HG03159 (cell line): Measurements from ENCODE around the gene PSTK.

ENCODE experiments used
- ATAC-seq: cut with Tn5 transposase; IDR thresholded peaks from one replicate; pipeline ENCODE4 v1.9.1; 2021; ENCODE audit warnings: mild to moderate bottlenecking, moderate library complexity; ENCODE audit not compliant: unreplicated experiment

PSTK gene

DNA sequence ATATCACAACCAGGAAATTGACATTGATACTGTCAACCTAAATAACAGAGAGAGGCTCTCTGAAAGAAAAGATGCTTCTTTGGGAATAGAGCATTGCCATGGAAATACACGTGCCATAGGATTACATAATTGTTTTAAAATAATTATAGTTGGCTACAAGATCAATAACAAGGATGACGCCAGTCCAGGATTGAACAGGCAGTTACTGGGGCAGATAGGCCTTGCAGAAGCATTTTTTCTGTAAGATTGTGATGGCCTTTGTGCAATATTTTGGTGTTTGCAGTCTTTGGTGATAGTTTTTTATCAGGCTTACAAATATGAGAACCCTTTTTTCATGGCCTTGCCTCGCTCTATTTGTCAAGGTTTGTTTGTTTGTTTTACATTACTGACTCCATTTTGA lies 39.1 kb downstream of the PSTK start:
- no peak for ATAC-seq

DNA sequence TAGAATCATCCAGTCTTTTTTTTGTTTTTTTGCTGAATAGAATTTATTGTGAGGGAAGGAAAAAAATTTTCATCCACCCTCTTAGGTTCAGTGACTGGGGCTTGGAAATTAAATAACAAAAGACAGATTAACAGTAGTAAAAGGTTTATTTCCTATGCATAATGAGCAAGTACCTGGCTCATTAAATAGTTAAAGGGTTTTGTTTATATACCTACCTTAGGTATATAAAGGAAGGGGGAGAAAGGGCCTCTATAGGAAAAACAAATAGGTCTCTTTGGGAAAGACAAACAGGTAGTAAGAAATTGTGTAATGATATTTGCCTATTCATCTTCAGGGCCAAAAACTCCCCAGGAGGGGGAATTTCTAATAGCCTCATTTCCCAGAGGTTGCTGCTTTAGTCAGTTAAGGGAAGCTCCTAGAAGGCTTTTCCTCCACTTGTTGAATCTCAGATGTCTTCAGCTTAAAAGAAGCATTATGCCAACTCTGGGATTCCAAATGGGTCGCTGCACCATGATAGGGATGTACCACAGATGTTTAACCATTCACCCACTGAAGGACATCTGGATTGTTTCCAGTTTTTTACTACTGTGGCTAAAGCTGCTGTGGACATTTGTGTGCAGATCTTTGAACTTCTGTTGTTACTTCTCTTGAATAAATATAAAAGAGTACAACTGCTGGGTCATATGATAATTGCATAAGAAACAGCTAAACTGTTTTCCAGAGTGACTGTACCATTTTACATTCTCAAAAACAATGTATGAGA lies 39.9 kb downstream of the PSTK start:
- no peak for ATAC-seq

DNA sequence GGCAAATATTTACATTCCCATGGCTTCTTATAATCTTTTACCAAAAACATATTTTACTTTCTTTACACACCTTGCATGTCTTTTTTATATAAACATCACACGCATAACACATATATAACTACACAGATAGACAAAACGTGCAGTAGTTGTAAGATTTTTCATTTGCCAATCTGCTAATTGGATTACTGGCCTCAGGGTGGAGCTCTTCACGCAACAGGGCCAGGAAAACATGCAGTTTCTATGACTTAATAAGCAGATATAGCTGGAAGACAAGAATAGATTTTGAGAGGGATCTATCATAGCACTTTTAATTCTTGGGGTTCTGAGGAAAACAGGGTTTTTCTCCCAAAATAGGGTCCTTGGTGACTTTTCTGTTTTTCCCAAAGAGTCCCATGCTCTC lies 41.3 kb downstream of the PSTK start:
- ATAC-seq, result no peak

DNA sequence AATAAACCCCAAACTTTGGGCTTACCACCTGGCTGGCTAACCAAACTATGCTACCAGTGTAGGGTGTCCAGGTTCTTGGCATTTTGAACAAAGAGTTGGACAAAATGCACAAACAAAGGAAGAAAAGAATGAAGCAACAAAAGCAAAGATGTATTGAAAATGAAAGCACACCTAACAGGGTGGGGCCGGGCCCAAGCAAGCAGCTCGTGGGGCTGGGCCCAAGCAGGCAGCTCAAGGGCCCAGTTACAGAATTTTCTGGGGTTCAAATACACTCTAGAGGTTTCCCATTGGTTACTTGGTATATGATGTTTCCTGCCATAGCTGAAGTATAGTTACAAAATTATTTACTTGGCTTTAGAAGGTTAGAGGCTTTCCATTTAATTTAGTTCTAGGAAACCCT lies 44.3 kb downstream of the PSTK start:
- no peak for ATAC-seq

DNA sequence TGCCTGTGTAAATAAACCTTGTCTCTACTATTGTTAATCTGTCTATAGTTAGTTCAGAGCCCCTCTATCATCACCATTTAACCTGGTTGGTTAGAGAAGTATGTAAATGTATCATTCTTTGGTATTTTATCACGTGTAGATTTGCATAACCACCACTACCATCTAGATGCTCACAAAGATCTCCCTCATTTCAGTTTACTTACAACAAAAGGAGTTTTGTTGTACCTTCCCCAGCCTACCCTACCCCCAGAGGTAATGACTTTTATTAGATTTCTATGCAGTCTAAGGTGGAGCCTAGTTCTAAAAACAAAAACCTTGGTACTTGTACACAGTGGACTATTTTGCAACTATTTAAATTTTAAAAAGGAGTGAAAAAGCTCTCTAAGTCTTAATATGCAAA lies 46.1 kb downstream of the PSTK start:
- no peak for ATAC-seq

DNA sequence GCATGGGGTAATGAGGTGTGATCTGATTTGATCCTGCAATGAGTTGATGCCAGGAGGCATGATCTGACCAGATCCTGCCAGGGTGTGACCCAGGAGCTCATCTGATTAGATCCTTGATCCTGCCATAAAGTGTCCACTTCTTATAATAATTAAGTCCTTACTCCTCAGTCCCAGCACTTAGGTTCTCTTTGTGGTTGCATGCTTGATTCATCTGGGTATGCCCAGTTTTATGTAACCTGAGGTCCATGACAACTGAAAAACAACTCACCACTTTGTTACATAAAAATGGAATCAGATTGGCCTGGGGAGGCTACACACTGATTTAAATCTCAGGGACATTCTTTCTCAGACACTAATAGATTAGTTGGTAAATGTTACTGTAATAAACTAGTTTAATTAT lies 47.7 kb downstream of the PSTK start:
- no peak for ATAC-seq

DNA sequence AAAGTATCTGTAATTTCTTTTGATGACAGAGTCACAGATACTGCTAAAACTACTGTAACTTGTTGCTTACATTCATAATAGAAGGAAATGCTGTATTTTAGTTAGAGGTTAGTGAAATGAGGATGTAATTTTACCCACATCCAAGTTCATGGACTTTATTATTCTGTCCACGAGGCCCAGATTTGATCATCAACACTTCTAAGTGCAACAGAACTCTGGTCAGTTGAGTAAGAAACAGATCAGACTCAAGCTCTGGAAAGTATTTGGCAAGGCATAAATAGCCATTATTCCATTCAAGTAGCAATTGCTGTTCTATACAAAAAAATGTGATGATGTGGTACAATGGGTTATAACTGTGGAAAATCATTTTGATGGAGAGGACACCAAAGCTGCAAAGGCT lies 50.9 kb downstream of the PSTK start:
- ATAC-seq, result no peak

DNA sequence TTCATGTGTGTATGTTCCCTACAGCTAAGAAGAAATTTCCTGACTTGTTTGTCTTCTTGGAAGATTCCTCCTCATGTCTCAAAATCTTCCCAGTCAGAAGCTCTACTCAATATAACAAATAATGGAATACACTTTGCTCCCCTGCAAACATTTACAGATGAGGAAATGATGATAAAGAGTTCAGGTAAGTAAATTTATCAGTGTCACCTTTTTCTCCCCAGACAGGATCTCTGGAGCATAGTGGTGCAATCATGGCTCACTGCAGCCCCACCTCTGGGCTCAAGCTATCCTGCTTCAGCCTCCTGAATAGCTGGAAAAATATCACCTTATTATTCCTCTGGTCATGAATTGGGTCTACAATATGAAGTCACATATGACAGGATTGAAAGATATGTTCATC lies 54.1 kb downstream of the PSTK start:
- no peak for ATAC-seq

DNA sequence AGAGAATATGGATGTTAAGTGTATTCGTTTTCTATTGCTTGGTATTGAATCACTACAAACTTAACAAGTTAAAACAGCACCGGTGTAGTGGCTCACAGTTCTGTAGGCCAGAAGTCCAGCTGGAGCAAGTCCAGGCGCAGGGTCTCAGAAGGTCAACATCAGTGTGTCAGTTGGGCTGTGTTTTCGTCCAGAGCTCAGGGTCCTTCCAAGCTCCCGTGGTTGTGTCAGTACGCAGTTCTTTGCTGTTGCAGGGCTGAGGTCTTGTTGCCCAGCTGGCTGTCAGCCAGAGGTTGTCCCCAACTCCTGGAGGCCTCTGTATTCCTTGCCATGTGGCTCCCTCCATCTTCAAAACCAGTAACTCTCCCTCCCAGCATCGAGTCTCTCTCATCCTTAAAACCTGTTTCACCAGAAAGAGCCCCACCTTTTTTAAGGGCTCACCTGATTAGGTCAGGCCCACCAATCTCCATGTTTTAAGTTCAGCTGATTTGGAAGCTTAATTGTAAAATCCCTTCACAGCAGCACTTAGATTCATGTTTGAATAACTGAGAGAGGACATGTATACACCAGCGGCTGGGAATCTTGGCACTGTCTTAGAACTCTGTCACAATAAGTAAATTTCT lies 55.4 kb downstream of the PSTK start:
- no peak for ATAC-seq

DNA sequence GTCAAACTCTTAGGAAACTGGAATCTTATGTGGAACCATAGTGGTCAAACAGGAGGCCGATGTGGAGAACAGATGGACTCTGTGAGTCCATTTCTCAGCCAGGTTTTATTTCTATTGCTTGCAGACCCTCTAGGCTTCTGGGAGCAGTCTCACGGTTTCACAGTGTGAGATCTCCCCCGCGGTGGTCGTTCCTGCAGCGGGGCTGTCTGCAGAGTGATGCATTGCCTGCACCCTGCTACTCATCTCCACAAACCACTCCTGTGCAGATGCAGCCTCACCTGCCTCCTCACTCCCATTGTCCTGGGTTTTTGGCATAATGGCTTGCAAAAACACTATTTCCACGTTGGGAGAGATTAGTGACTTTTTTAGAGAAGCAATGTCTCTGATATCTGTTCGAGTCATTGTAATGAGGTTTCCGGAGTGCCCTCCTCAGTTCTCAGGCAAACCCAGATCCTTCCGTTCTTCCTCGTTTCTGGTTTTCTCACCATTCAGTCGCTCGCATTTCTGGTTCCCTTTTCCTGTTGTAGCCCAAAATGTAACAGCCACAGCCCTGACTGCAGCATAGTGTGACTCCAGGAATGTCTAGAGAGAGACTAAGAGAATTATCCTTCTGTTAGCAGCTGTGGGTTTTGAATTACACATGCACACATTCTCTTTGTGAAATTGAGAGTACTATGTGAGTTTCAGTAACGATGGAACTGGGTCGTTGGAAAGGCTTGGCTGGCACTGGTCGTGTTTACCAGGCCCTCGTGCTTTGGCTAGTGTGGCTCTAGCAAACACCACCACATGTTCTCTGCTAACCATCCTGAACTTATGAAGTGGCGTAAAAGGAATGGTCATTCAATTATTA lies 58.8 kb downstream of the PSTK start:
- no peak for ATAC-seq

DNA sequence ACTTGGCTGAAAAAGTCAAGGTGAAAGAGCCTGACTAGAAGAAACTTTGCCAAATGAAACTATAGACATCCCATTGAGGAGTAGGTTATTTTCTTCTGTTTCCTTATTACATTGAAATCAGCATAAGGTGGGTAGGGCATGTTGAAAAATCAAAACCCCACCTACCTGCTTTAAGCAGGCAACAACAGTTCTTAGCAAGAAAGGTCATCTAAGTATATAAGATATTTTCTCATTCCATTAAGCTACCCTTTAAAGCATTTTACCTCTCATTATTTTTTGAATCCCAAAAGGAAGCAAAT lies 59.4 kb downstream of the PSTK start:
- no peak for ATAC-seq
